Measurements from ENCODE around the gene ZNF330. TPM values are rescaled to one million over a fixed set of nuclear protein-coding genes. Genes with fewer than 3 reads are reported as not detected.

Gene ZNF330
- polyA plus RNA-seq, 2 of the 4 experiments (the other 2 are of a cell fraction): 34.9 to 45.0 TPM

- POLR2A ChIA-PET: no interaction called here
- no peak overlapping the region for H3K4me2 ChIP-seq
- no peaks in the 10 kb centered on the region for H3K9me3 ChIP-seq
- no peaks in the 10 kb centered on the region for H3K4me1 ChIP-seq
- H3K4me3 ChIP-seq: no peak overlapping the region
- H3K27ac ChIP-seq: no peak overlapping the region
- 89% methylated on average over 2 of the region's 2 CpGs for WGBS (ENCODE audit: missing lambda C conversion rate)
- TF ChIP-seq SMC3 (IDR thresholded peaks at IDR 0.05) (no peak), CEBPB (IDR thresholded peaks at IDR 0.05) (no peak)
- DNase-seq (ENCODE audit: low read depth in 1 of 2, low spot score in 1 of 2) (no peak), FAIRE-seq (no peak), ATAC-seq (no peak)
- CTCF ChIA-PET: no interaction called here
These were observed 62.5 kb downstream of the ZNF330 start for GRCh38 chr4:141283152-141283551.

GRCh38 chr4:141283563-141283962 lies 62.9 kb downstream of the ZNF330 start:
- no peak for FAIRE-seq
- no peak overlapping the region for H3K4me3 ChIP-seq
- no peaks in the 10 kb centered on the region for H3K9me3 ChIP-seq
- no peak overlapping the region for H3K27ac ChIP-seq
- TF ChIP-seq FOXS1 (CRISPR knock-in tag; IDR thresholded peaks at IDR 0.05) (no peak), CHD4 (IDR thresholded peaks at IDR 0.05; ENCODE audit: borderline replicate concordance) (no peak), GATA3 (IDR thresholded peaks at IDR 0.05; ENCODE audit: borderline replicate concordance) (no peak), ESRRA (IDR thresholded peaks at IDR 0.05; ENCODE audit: borderline replicate concordance, low read length) (no peak), EHMT2 (IDR thresholded peaks at IDR 0.05; ENCODE audit: low read depth) (no peak)
- TF ChIP-seq, protein P1, sequence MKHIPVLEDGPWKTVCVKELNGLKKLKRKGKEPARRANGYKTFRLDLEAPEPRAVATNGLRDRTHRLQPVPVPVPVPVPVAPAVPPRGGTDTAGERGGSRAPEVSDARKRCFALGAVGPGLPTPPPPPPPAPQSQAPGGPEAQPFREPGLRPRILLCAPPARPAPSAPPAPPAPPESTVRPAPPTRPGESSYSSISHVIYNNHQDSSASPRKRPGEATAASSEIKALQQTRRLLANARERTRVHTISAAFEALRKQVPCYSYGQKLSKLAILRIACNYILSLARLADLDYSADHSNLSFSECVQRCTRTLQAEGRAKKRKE (CRISPR knock-in tag; IDR thresholded peaks at IDR 0.05; ENCODE audit: low read depth): no peak
- TF ChIP-seq, protein P2, sequence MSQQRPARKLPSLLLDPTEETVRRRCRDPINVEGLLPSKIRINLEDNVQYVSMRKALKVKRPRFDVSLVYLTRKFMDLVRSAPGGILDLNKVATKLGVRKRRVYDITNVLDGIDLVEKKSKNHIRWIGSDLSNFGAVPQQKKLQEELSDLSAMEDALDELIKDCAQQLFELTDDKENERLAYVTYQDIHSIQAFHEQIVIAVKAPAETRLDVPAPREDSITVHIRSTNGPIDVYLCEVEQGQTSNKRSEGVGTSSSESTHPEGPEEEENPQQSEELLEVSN (IDR thresholded peaks at IDR 0.05; ENCODE audit: borderline replicate concordance, low read depth): no peak
- no peak for DNase-seq (ENCODE audit: low read depth in 1 of 2, low spot score in 1 of 2)
- 81% methylated on average over 2 of the region's 2 CpGs for WGBS (ENCODE audit: missing lambda C conversion rate)
- H3K4me1 ChIP-seq: no peaks in the 10 kb centered on the region
- CTCF ChIA-PET: no interaction called here
- H3K4me2 ChIP-seq: no peak overlapping the region
- POLR2A ChIA-PET: no interaction called here
- ATAC-seq: no peak

Other genes starting within 250 kb of the ZNF330 start
- gene RNF150, start 87.4 kb upstream of the ZNF330 start, polyA plus RNA-seq (2011; rRNA removed): 0.34 and 0.63 TPM in 2 replicates
- gene RNF150, start 87.4 kb upstream of the ZNF330 start, polyA plus RNA-seq (2017; fragmentation: RNase III; extraction: RNeasy Plus Mini Kit Qiagen cat#74134 plus additional on column Dnase treatment): 0.21 to 0.35 TPM (median 0.25 TPM) in 3 replicates